Left cardiac atrium (tissue), 4 donors: Measurements from ENCODE around the gene PCSK7. TPM values are rescaled to one million over a fixed set of nuclear protein-coding genes. Genes with fewer than 3 reads are reported as not detected.
A peak's percentile ranks its signal among the peaks of the same experiment; 100 is the strongest.
"Not testable (repeated sequence)": the region's sequence is repeated elsewhere in the genome, so short reads cannot be mapped to it uniquely, and the experiment has no call there.

Source experiments
- ATAC-seq, 2 donors: fragments of 200-7000 bp; cut with Tn5 transposase; one replicate each; pipeline ENCODE4 v1.9.1; 2020; ENCODE audit warnings: mild to moderate bottlenecking in 2 of 2, moderate library complexity in 2 of 2
- DNase-seq: peaks from one replicate; pipeline ENCODE4 v3.0.0-alpha.2; 2020
- intact Hi-C, 2 donors: fragments of 100-400 bp; cut with DNase I; formaldehyde crosslinking; loops; one replicate each; pipeline versions ENCODE4 v1.14.1 to v1.15.1; 2022 to 2023
- total RNA-seq, 2 donors: library from RNA; stranded (reverse); fragmentation: NEBNext Ultra II Directional; extraction: Animal tissue kit (Norgen Biotek cat#: 25700); gene quantifications; one replicate each; pipeline ENCODE4 v1.2.1, GENCODE V29; 2021
- donor health status: DM: no; HTN: yes; CAD: no.
- donor health status: DM: no; HTN: yes; CAD: no; lungs with severe emphysema.
- donor health status: DM: yes; HTN: yes; CAD: no.
- donor health status: Dilated cardiomyopathy.

PCSK7 gene
- total RNA-seq, 2 donors from 2014 or later, result 29.2 to 42.5 TPM

DNA sequence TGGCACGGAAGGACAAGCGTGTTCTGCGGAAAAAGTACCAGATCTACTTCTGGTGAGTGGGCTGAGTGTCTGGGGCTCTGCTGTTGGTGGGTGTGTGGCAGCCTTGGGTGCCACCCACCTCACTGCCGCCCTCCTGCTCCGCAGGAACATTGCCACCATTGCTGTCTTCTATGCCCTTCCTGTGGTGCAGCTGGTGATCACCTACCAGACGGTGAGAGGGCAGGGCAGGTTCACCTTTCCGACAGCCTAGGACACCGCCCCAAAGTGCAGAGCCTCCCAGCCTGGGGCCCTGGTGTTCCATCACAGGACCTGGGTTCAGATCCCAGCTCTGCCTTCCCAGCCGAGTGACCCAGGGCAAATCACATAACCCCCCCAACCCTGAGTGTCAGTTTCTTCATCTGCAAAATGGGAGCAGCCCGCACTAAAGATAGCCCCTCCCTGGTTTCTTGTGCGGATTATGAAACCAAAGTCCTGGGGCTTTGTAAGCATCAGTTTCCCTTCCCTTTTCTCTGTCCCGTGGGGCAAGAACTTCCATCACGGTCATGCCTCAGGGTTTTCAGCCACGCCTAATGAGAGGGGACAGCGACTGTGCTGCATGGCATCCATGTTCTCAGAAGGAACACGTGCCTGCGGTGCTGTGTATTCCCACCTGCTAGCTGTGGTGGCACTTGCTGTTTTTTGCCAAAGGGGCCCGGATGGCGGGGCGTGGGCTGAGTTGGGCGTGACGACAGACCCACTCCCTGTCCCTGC is 42.5 kb downstream of the PCSK7 start:
- ATAC-seq, result peak in 1 of 2 donors; percentile 32
- intact Hi-C loops, result no loop called here
- peak; percentile 32 for DNase-seq

DNA sequence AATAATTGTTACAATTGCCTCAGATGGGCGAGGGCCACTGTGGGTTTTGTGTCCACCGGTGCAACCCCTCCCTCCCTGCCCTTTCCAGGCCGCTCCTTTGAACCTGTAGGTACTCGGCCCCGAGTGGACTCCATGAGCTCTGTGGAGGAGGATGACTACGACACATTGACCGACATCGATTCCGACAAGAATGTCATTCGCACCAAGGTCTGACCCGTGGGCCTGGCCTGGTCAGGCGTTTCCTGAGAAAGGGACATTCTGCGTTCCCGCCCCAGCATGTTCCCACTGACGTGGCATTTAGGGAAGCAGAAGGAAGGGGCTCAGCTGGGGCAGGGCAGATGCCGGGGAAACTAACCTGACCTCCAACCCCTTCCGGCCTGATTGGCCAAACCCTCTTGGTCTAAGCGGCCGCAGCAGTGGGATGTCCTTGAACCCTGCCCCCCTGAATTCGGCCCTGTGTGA is 43.2 kb downstream of the PCSK7 start:
- intact Hi-C loops, result no loop called here
- ATAC-seq (peak in 1 of 2 donors; percentile 7), DNase-seq (peak; percentile 39)

DNA sequence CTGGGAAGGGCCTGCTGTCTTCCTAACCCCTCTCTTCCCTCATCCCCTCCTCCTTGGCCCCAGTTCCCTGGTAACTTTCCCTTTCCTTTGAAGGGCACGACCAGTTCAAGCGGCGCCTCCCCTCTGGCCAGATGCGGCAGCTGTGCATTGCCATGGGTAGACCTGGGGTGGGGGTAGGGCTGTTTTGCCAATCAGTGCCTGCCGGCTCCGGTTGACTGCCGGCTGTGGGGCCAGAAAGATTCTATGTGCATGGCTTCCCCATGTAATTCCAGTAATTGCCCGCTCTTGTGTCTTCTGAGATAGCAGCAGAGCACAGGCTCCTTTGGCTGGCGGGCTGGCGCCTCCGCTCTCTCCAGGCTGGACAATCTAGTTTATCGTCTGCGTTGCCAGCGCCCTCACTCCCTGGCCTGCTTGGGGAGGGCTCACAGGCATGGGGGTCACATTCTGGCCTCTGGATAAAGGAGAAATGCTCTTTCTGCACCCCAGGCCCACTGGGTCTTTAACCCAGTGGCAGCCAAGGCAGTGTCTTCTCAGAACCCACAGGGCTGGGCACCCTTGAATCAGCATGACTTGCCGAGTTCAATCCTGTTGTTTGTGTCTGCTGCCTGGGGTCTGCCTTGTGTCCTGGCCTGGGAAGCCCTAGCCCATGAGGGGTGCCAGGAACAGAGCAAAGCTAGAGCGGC is 43.9 kb downstream of the PCSK7 start:
- DNase-seq (peak; percentile 14), ATAC-seq (no peak)
- intact Hi-C loops, result no loop called here

DNA sequence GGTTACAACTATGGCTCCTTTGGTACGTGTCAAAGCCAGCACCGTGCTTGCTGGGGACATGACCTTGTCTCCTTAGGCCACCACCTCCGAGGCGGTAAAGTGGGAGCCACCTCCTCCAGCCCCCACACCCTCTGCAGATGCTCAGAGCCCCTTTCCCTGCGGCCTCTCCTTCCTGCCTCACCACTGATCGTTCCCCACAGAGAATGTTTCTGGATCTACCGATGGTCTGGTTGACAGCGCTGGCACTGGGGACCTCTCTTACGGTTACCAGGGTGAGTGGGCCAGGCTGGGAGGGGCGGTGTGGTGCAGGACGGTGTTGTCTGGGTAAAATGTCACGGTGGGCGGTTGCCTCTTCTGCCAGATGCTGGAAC is 44.5 kb downstream of the PCSK7 start:
- intact Hi-C loops, result no loop called here
- peak; percentile 5 for DNase-seq
- no peak for ATAC-seq

DNA sequence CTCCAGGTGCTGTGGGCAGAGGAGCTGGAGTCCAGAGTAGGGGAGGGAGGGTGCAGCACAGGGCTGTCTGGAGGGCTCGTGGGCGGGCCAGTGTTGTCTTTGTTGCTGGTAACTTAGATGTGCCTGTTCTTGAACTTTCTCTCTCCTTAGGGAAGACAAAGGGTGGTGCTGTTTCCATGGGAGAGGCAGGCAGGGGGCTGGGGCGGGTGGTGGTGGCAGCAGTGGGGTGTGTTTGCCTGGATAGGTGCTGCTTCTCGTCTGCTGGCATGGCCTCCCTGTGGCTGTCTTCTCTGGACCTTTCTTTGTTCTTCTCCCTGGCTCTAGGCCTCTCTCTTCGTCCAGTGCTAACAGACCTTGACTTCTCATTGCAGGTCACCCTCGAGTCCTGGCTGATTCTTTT is 44.9 kb downstream of the PCSK7 start:
- ATAC-seq (no peak), DNase-seq (peak; percentile 11)
- intact Hi-C loops, result no loop called here

DNA sequence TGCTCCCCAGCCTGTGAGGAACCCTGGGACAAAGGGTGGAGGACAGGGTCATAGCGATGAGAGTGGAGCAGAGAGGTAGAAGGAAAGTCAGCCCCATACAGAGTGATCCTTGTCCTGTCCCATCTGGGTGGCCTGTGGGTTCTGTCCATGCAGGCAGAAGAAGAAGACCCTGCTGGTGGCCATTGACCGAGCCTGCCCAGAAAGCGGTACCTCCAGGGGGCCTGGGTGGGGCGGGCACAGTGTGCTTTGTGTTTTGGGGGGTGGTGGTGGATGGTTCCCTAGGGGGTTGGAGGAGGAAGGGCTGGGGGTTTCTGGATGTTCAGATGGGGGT is 45.5 kb downstream of the PCSK7 start:
- intact Hi-C loops, result no loop called here

DNA sequence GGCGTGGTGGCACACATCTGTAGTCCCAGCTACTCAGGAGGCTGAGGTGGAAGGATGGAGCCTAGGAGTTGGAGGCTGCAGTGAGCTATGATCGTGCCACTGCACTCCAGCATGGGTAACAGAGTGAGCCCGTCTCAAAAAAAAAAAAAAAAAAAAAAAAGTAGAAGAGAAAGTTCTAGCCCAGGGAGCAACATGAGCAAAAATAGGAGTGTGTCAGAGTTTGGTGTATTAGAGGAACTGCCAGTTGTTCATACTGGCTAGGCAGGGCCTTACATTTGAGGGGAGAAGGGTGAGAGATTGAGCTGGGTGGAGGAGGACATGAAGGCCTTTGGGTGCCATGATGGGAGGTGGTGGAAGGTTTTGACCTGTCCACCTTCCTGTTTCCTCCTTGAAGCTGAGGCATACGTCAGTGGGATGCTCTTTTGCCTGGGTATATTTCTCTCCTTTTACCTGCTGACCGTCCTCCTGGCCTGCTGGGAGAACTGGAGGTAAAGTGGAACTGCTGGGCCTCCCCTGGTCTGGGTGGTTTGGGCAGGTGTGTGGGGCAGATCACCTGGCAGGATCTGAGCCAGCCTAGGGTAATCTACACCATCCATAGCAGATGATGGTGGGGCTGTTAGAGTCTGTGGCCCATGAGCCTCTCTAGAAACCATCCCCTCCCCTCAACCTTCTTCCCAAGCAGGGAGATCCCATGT is 46.0 kb downstream of the PCSK7 start:
- intact Hi-C loops, result no loop called here
- no peak for ATAC-seq
- no peak for DNase-seq

More for the DNA sequence above, 45.5 kb downstream of the PCSK7 start:
- ATAC-seq (no peak), DNase-seq (no peak)

DNA sequence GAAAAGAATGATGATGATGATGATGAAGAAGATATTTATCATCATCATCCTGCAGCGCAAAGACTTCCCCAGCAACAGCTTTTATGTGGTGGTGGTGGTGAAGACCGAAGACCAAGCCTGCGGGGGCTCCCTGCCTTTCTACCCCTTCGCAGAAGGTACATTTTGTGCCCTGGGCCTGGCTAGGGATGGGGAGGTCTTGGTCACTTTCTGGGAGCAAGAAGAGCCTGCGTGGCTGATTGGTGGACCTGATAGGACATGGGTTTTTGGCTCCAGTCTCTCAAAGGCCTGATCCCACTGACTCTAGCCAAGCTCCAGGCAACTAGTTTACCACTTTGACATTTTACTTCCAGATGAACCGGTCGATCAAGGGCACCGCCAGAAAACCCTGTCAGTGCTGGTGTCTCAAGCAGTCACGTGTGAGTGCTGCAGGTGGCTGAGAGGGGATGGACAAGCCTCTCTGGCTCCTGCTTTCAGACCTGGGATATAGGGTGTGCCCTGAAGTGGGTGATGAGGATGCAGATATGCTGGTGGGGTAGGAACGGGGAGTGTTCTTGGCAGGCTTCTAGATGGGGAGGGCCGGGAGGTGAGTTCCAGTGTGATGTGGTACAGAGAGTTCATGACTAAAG is 48.0 kb downstream of the PCSK7 start:
- ATAC-seq (no peak), DNase-seq (no peak)
- intact Hi-C loops, result no loop called here

DNA sequence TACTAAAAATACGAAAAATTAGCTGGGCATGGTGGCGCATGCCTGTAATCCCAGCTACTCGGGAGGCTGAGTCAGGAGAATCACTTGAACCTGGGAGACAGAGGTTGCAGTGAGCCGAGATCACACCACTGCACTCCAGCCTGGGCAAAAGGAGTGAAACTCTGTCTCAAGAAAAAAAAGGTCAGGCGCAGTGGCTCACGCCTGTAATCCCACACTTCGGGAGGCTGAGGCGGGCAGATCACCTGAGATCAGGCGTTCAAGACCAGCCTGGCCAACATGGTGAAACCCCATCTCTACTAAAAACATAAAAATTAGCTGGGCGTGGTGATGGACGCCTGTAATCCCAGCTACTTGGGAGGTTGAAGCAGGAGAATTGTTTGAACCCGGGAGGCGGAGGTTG is 48.7 kb downstream of the PCSK7 start:
- intact Hi-C loops, DNase-seq, ATAC-seq: not testable (repeated sequence)

DNA sequence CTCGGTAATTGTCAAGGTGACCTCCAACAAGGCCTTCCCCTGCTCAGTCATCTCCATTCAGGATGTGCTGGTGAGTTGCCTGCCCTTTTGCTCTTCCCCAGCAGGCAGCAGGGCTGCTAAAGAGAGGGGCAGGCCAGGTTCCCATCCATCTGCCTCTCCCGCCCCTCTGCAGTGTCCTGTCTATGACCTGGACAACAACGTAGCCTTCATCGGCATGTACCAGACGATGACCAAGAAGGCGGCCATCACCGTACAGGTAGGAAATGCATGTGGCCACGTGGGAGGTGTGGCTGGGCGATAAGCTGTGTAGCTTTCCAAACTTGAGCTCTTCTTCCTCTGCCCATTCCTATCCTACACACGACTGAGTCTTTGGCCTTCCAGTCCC is 49.3 kb downstream of the PCSK7 start:
- DNase-seq (no peak), ATAC-seq (no peak)
- intact Hi-C loops, result no loop called here

DNA sequence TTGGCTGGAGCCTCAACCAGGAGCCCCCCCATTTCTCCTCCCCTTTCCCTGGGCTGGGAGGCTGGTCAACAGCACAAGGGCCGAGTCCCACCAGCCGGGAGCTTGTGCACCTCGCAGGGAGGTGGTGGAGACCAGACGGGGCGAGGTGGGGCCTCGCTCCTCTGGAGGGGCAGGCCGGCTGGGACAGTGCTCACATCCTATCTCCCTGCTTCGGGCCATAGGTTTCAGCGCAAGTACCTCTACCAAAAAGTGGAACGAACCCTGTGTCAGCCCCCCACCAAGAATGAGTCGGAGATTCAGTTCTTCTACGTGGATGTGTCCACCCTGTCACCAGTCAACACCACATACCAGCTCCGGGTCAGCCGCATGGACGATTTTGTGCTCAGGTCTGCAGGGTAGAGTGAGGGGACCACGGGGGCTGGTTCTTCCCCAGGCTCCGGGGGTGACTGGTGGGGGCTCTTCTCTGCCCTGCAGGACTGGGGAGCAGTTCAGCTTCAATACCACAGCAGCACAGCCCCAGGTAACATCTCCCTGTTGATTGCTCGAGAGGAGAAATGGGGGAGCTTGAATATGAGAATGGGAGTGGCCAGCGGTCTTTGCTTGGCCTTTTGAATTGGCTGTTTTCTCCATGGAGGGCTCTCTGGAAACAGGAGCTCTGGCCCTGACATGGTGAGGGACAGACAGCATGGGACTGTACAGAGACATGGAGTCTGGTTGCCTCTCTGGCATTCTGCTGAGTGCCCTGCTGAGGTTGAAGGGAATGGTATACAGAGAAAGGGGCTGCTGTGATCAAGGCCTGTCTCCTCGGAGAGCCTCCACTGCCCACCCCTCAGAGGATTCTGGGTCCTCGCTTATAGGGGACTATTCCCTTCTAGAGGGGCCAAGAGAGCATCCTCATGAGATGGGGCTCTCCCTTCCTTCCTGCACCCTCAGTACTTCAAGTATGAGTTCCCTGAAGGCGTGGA is 50.0 kb downstream of the PCSK7 start:
- intact Hi-C loops, result no loop called here
- ATAC-seq, result no peak
- DNase-seq, result peak; percentile 16

DNA sequence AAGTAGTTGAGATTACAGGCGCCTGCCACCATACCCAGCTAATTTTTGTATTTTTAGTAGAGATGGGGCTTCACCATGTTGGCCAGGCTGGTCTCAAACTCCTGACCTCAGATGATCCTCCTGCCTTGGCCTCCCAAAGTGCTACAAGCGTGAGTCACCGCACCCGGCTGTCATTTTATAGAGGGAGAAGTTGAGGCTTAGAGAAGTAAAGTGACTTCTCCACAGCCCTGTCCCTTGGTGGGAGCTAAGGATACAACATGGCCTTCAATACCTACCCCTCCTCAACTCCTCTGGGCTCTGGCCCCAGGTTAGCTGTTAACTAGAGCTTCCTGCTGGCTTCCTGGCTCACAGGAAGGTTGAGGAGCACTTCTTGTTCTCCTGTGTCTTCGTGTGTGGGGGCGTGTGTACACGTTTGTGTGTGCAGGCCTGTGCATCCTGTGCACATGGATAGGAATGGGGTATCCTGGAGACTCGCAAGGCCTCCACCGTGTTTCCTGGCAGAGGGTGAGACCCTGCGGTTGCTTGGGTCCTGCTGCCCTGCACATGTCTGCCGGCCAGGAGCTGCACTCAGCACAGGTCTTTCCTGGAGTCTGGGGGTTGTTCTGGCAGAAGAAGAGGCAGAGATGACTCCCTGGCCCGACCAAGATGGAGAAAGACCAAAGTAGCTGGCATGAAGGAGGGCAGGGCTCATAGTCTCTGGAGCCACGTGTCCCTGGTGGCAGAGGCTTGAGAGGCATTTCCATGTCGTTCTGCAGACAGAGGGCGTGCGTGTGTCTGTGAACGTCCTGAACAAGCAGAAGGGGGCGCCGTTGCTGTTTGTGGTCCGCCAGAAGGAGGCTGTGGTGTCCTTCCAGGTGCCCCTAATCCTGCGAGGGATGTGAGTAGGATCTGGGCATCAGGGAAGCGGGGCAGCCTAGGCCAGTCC is 51.0 kb downstream of the PCSK7 start:
- DNase-seq (peak; percentile 82), ATAC-seq (peak; percentile 13 to 23)
- intact Hi-C loops, result no loop called here

DNA sequence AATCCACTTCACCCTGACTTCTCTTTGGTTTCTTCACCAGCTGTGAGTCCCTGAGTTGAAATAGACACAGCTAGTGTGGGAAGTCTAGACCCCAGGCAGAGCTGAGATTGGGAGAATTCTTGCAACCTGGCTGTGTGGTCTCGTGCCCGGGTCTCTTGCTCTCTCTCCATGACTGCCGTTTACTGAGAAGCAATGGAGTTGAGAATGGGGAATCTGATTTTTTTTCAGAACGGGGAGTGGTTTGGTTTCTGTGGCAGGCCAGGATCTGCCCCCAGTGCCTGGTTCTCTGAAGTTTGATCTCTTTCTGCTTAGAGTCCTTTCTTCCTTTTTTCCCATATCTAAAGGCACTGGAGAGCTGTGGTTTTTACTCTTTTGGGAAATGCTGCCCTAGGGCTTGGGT is 51.9 kb downstream of the PCSK7 start:
- DNase-seq (peak; percentile 16), ATAC-seq (peak in 1 of 2 donors; percentile 1)
- intact Hi-C loops, result no loop called here

DNA sequence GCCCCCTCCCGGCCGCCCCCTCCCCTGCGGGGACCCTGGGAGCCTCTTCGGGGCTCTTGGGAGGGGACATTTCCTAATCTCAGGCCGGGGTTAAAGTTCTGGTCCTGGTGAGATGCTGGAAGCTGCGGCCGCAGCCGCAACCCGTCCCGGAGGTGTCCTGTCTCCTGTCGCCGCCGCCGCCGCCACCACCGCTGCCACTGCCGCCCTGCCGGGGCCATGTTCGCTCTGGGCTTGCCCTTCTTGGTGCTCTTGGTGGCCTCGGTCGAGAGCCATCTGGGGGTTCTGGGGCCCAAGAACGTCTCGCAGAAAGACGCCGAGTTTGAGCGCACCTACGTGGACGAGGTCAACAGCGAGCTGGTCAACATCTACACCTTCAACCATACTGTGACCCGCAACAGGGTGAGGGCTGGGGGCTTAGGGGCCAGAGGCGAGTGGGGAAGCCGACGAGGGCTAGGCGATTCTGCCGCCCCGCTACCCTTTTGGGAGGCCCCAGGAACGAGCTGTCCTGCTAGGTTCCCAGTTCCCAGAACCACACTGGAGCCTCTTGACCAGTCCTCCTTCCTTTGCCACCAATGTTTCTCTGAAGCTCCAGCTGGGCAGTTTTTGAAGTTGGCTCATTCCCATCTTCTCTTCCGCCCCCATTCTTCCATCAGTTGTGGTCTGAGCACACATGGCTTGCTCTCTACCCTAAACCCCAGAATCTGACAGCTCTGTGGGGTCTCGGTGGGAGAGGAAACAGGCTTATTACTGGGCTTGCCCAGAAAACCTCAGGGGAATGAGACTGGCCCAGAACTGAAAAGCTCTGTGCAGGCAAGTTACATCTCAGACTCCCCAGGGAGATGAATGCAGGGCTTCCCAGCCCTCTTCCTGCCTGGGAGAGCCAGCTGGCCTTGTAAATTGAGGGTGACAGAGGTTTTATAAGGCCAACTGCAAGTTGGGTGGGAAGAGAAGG is 52.5 kb downstream of the PCSK7 start:
- peak; percentile 57 for DNase-seq
- intact Hi-C loops, result loop anchor here in 1 of 2 donors (5.0 kb wide), 1 partner anchor 43 kb away; no protein-coding TSS in a partner anchor
- ATAC-seq, result peak; percentile 39 to 46

DNA sequence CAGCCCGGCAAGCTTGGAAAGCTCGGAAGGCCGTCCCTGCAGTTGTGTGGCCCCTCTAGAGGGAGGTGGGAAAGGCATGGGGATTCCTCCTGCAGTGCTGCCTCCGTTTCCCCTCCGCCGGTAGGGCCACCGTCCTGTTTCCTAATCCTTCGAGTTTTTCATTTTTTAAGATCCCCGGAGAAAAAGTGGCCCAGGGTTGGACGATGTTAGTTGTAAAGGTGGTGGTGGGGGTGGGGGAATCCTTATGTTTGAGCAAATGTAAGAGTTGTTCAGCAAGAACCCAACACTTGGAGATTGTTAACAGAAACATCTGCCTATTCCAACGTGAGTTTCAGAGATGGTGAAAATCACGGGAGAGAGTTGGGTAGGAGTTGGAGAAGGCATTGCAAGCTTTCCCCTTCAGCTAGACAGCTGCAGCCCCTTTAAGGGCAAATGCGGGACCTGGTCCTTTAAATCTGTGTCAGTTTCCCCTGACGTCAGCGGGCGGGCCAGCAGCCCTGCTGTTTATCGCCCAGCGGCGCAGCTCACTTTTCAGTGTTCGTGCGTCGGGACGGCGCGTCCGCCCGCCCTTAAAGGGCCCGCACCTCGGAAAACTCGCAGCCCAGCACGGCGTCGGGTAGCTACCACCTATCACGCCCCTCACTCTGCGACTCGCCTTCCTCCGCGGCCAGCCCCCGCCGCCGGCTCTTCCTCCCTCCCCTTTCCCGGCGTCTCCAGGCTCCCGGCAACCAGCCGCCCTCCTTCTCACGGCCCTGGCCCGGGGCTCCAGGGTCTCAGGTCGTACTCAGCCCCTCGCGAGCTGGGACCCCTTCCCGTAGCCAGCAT is 53.5 kb downstream of the PCSK7 start, which contains the start of gene SIDT2:
TSS of gene SIDT2 (plus strand) at position 534 of the 825 bp plus-strand sequence. CDS start 521 bp downstream, outside the sequence.
- intact Hi-C loops, result loop anchor here in 1 of 2 donors (5.0 kb wide), 1 partner anchor 44 kb away; no protein-coding TSS in a partner anchor
- peak; percentile 97 for DNase-seq
- ATAC-seq, result peak; percentile 94 to 96
